Lower leg skin (tissue), 3 donors: ENCODE data around the gene PLEKHB1.

Source experiments
- CTCF ChIP-seq, 3 donors: fragments of 450-650 bp; IDR thresholded peaks; one replicate each; pipeline ENCODE4 v1.5.1; 2016; ENCODE audit warnings: antibody characterized with exemption in 3 of 3, mild to moderate bottlenecking in 3 of 3, moderate library complexity in 2 of 3
- POLR2A ChIP-seq, 2 donors: fragments of 450-650 bp; IDR thresholded peaks; one replicate each; pipeline ENCODE4 v1.6.1; 2016 to 2017; ENCODE audit warnings: antibody characterized with exemption in 2 of 2, mild to moderate bottlenecking in 1 of 2, moderate library complexity in 1 of 2

GRCh38 chr11:73705053-73705452 lies 58.7 kb downstream of the PLEKHB1 start:
- TF ChIP-seq CTCF (IDR thresholded peaks at IDR 0.05) (no peak), POLR2A (IDR thresholded peaks at IDR 0.05) (no peak)
